Measurements from ENCODE around the gene CREB3L2.
"Not testable (repeated sequence)": the region's sequence is repeated elsewhere in the genome, so short reads cannot be mapped to it uniquely, and the experiment has no call there.

The CREB3L2 gene

GRCh38 chr7:138014201-138014600 is 12.3 kb upstream of the CREB3L2 start:
- not testable (repeated sequence) for DNase-seq (ENCODE audit: low read depth in 2 of 2)

DNA sequence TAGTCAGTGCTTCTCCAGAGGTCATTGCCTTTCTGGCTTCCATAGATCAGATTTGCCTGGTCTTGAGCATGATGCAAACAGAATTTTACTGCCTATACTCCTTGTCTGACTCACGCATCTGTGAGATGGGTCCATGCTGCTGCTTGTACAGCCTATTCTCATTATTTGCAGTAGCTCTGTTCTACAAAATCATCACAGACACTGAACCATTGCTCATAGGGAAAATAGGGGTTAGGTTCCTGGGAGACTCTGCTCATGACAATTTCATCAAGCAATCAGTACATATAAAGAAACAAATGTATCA is 7.4 kb upstream of the CREB3L2 start:
- DNase-seq (ENCODE audit: low read depth in 2 of 2): no peak

GRCh38 chr7:138008588-138009349 is 6.9 kb upstream of the CREB3L2 start:
- DNase-seq (ENCODE audit: low read depth in 2 of 2): peak in 1 of 2 donors; percentile 19

GRCh38 chr7:138008019-138008587 is 6.2 kb upstream of the CREB3L2 start:
- DNase-seq (ENCODE audit: low read depth in 2 of 2): no peak

DNA sequence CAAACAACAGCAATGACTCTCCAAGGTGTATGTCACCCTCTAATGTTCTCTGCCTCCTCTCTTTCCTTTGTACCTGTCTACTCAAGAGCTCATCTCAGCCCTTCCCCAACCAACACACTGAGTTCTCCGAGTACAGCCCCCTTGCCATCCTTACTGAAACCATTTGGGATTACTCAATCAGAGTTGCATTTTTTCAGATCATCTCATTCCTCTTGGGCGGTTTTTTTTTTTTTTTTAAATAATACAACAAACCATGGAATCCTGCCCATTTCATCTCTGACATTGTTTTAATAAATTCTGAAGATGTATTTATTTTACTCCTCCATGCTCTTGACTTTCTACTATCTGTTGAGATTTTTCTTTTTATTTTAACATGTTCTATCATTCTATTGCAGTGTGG is 4.2 kb upstream of the CREB3L2 start:
- DNase-seq (ENCODE audit: low read depth in 2 of 2): no peak

- DNase-seq (ENCODE audit: low read depth in 2 of 2): no peak
Observed at GRCh38 chr7:138004936-138005335, 3.0 kb upstream of the CREB3L2 start.

DNA sequence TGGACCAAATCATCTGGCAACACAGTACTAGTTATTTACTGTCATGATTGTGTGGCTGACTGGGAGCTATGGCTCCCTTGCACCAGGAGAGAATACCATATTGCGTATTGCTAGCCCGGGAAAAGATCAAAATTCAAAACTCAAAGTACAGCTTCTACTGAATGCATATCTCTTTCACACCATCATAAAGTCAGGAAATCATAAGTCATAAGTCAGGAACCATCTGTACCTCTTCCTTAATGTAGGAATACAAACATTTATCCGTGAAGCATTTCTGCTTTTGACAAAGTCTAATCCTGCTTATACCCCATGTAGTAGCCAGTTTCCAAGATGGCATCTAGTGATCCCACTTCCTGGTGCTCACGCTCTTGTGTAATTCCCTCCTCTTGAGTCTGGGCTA is 2.2 kb upstream of the CREB3L2 start:
- no peak for DNase-seq (ENCODE audit: low read depth in 2 of 2)

- DNase-seq (ENCODE audit: low read depth in 2 of 2): no peak
Observed at GRCh38 chr7:138002828-138003189, 923 bp upstream of the CREB3L2 start.

DNA sequence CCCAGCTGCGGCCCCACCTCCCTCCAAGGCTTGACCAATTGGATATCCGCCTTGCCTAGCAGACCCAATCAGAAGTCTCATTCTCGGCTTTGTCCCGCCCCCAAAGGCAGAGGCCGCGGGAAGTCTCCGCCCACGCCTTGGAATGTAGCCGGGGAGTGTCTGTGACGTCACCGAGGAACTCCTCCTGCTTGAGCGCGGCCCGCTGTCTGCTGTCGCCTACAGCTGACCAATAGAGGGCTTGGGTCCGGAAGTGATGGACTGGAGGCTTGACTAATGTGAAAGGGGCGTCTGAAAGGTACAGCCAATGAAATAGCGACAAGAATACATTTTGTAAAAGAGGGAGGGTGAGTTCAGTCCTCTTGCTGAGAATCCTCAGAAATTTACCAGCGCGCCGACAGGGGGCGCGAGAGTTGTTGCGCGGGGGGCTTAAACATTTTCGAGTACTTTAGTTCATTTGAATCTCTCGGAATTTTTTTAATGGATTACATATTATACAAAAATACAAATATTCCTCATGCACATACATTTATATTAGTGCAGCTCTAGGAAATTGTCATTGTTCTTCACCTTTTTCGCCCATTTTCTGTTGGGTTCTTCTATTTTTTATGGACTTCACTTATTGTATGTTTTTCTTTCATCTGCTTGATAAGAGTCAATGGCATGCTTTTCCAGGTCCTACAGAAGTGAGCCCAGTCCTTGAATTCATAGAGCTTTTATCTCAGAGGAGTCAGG is 376 bp upstream of the CREB3L2 start:
- peak; percentile 88 to 97 for DNase-seq (ENCODE audit: low read depth in 2 of 2)

DNA sequence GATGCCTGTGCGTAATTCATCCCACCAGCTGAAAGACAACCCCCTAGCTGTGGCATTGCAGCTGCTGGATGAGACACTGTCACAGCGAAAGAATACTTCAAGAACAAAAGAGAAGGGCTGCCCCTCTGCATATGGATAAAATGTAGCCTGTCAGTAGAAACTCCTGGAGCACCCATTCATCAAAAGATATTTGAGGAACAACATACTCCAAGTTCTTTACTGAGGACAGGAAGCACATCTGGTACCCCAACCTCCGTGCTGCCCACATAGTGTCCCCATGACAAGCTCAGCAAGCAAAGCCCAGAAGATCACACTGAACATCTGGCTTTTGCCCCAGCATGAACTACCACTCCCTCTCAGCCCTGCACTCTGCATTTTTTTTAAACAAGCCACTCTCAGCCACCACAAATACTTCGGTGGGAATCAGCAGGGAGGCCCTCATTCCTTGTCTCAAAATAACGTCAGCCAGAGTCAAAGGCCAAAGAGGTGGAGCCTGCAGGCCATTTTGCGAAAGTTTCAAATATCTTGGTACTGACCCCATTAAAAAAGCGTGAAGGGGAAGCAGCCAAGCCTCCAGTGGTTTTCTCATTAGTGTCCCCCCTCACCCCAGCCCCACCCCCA is 1.7 kb downstream of the CREB3L2 start:
- DNase-seq (ENCODE audit: low read depth in 2 of 2): no peak

- no peak for DNase-seq (ENCODE audit: low read depth in 2 of 2)
Observed at GRCh38 chr7:137999496-138000080, 2.3 kb downstream of the CREB3L2 start.

DNA sequence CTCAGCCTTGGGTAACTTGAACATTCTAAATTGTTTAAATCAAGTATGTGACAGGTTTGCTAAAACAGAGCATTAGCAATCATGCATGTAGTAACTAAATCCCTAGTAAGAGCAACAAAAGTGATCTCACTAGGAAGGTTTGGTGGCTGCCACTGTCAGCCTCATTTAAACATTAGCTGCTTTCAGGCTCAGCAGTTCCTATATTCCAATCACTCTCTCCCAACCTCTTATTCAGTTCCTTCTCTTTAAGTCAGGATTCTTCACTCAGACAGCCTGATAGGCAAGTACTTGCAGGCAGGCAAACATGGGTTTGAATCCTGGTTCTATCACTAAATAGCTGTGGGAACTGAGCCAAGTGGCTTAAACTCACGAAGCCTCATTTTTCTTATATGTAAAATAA is 3.6 kb downstream of the CREB3L2 start:
- no peak for DNase-seq (ENCODE audit: low read depth in 2 of 2)

GRCh38 chr7:137996871-137997270 is 5.0 kb downstream of the CREB3L2 start:
- DNase-seq (ENCODE audit: low read depth in 2 of 2): no peak

DNA sequence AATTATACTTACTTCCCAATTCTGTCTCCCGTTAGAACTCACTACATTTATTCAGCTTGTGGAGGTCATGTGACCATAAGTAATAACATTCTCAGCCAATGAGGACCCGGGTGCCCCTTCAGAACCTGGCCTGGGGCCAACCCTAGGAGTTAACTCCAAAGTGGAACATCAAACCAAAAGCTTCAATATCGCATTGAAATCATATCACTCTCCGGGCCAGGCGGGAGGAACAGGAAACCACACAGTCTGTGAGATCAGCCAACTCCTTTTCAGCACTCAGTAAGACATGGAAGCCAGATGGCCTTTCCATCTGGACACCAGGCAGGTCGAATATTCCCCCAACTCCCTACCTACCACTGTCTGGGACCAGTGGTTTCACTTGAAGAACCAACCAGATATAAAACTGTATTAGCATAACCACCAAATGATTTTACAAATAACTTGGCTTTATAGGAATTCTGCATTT is 5.5 kb downstream of the CREB3L2 start:
- DNase-seq (ENCODE audit: low read depth in 2 of 2): no peak

GRCh38 chr7:137994216-137994615 is 7.7 kb downstream of the CREB3L2 start:
- DNase-seq (ENCODE audit: low read depth in 2 of 2): no peak

DNA sequence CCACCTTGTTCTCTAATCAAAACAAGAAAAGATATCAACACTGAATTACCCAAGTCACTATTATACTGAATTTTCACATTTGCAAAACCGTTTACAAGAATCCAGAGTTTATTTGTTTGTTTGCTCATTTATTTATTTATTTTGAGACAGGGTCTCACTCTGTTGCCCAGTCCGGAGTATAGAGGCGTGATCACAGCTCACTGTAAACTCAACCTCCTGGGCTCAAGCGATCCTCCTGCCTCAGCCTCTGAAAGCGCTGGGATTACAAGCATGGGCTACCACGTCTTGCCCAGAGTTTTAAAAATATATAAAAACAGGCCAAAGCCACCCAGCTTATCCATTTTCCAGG is 8.5 kb downstream of the CREB3L2 start:
- DNase-seq (ENCODE audit: low read depth in 2 of 2): no peak

GRCh38 chr7:137992550-137993394 is 9.1 kb downstream of the CREB3L2 start:
- DNase-seq (ENCODE audit: low read depth in 2 of 2): no peak

DNA sequence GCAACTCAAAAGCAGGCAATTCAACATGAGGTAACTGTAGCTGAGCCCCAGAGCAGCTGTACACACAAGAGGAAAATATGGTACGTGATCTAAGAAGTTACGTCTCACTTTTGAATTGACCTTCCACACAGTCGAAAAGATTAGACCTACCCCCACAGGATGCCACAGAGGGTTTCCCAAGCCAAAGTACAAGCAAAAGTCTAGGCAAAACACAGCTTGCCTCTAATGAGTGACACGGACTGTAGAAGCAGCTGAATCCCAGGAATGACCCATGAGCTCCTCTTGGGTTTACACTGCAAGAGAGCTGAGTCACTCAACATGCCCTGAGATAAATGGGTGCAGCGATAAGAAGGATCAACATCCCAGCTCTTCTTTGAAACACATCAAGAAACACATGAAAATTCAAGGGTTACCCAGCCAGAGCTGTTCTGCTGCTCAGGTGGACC is 9.8 kb downstream of the CREB3L2 start:
- no peak for DNase-seq (ENCODE audit: low read depth in 2 of 2)

- no peak for DNase-seq (ENCODE audit: low read depth in 2 of 2)
Observed at GRCh38 chr7:137990251-137990941, 11.5 kb downstream of the CREB3L2 start.

DNA sequence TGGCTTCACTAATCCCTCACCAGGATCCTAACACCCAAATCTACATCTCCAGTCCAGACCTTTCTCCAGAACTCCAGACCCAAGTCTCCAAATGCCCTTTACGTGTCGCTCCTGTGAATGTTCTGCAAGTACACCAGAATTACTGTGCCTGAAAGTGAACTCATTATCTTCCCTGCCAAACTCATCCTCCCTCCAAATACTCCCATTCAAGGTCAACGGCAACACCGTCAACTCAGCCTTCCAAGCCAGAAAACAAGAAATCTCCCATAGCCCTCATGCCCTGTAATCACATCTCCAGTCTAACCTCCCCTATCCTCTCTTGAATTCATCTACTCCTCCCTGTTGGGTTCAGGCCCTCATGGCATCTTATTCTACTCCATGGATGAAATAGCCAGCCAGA is 12.3 kb downstream of the CREB3L2 start:
- DNase-seq (ENCODE audit: low read depth in 2 of 2): no peak

GRCh38 chr7:137989094-137989493 is 12.8 kb downstream of the CREB3L2 start:
- DNase-seq (ENCODE audit: low read depth in 2 of 2): no peak
